GM21447 (cell line): ENCODE results near the gene IRF9.

Source experiments
- ATAC-seq: cut with Tn5 transposase; IDR thresholded peaks from one replicate; pipeline ENCODE4 v1.9.1; 2021; ENCODE audit not compliant: unreplicated experiment

Gene IRF9

DNA sequence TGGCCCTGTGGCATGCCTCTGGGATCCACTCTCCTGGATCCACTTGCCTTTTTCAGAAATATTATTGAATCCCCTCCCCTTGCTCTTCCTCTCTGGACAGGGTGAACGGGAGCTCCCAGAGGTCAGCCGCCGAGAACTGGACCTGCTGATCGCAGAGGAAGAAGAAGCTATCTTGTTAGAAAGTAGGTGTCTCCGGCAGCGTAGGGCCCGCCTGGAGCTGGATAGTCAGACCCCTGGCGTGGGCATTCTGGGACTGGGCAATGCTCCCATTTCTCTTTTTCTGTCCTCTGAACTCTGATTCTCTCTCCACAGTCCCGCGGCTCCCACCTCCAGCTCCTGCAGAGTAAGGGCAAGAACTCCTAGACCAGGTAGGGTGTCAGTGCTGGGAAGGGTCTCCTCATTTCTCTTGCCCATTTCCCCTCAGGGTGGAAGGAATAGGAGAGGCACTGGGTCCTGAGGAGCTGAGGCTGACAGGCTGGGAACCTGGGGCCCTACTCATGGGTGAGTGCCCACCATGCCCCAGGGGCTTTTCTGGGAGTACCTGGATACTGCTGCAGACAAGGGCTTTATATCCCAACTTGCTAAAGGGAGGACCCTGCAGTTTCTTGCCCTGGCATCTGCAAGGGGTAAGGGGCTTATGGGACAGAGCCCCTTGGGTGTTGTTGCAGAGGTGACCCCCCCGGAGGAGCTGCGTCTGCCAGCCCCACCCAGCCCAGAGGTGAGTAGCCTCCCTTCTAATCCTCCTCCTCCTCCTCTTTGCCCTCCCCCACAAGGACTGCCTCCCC, 16.2 kb downstream of the IRF9 start:
- no peak for ATAC-seq

DNA sequence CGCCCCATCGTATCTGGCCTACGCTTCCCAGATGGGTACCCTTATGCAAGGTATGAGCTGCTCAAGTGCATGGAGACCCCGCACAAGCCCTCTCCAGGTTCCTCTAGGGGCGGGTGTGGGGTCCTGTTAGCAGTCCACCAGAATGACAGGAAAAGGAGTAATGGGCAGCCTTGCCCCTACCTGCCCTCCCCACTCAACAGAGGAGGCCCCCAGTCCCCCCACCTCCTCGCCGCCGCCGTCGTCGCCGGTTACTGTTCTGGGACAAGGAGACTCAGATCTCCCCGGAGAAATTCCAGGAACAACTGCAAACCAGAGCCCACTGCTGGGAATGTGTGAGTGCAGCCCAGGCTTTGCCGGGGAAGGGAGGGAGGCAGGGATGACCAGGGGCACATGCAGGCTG, 16.8 kb downstream of the IRF9 start:
- ATAC-seq = no peak

DNA sequence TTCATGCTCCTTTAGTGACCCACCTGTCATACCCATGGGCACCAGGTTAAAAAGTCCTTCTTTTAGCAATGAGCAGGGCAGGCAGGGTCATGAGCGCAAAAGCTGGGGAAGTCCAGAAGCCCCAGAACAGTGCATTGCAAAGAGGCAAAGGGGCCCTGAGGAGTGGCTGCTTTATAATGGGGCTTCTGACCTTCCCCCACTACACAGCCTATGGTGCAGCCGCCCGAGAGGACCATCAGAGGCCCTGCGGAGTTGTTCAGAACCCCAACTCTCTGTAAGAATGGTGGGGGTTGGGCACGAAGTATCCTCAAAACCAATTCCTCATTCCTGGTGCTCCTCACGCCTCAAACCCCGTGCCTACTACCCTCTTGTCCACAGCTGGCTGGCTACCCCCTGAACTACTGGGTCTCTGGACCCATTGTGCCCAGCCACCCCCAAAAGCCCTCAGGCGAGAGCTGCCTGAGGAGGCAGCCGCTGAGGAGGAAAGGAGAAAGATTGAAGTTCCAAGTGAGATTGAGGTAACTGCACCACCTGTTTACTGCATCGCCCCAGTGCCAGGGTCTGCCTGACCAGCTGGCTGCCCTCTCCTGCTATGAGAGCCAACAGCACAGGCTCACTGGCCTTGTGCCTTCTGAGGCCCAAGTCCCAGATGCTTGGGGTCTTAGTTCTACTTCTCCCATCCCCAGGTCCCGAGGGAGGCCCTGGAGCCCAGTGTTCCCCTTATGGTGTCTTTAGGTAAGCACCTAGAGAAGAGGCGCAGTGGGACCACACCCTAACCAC, 17.5 kb downstream of the IRF9 start:
- no peak for ATAC-seq

GRCh38 chr14:24179294-24179960, 18.4 kb downstream of the IRF9 start:
- no peak for ATAC-seq

GRCh38 chr14:24179961-24180796, 19.1 kb downstream of the IRF9 start:
- no peak for ATAC-seq

- ATAC-seq = no peak
Measured at GRCh38 chr14:24181371-24182077, 20.5 kb downstream of the IRF9 start.

GRCh38 chr14:24182110-24182882, 21.2 kb downstream of the IRF9 start:
- ATAC-seq = no peak

DNA sequence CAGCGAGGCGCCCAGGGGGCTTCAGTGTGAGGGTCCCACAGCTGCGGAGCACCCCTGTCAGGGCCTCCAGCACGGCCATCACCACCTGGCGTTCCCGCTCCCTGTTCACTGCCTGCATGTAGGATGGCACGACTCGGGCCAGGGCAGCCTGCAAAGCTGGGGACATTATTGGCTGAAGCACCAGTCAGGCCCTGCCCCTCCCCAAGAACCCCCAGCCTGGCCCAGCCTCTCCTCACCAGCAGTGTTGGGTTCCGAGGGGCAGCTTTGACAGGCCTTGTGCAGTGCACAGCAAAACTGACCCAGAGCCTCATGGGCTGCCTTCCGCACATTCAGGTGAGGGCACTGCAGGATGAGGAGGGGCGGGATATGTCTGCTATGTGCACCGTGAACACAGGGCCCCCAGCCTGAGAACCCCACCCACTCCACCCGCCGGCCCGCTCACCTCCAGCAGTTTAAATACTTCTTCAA, 22.0 kb downstream of the IRF9 start:
- no peak for ATAC-seq

DNA sequence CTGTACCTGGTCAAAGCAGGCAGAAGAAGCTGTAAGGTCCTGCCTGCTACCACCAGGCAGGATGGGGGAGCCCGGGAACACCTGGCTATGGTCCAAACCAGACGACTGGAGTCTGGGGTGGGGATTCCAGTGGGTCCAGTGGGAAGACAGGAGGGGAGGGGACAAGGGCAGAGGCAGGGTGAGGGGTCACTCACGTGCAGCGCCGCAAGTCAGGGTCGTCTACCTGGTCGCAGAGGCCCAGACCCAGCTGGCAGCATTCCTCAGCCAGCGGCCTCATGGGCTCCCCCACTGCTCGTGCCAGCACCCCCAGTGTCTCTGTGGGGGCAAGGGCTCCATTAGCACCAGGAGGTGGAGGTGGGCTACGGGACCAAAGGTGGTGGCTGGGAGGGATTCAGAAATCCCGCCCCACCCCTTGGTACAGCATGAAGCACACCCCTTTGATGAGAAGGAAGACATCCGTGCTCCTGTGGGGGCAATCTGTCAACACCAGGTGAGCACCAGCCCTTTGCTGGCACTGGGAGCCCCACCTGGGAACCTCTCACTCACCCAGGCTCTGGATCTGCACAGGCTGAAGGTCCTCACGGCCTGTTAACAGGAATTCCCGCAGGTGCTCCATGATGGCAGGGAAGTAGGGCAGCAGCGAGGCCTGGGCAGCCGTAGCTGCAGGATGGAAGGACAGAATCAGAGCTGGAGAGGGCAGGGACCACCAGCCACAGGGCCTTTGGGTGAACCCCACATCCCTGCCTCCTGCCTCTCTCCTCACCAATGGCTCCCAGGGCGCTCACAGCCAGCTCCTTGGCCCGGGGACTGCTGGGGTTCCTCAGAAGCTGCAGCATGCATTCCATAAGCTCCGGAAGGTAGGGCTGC, 23.3 kb downstream of the IRF9 start:
- ATAC-seq = no peak

DNA sequence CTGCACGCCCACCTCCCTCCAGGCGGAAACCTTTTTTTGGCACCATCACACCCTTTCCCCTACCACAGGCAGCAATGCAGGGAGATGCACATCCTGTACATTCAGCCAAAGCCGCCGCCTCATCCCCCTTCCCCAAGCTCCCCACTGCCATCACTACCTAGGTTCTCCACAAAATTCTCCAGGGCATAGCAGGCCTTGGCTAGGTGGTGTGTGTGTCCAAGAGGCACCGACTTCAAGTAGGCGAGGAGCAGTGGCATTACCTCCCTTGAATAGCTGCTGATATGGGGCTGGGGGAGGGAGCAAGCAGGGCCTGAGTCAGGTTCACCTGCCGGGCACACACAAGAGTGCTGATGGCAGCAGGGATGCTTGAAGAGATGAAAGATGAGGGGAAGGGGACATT, 24.0 kb downstream of the IRF9 start:
- ATAC-seq = no peak

DNA sequence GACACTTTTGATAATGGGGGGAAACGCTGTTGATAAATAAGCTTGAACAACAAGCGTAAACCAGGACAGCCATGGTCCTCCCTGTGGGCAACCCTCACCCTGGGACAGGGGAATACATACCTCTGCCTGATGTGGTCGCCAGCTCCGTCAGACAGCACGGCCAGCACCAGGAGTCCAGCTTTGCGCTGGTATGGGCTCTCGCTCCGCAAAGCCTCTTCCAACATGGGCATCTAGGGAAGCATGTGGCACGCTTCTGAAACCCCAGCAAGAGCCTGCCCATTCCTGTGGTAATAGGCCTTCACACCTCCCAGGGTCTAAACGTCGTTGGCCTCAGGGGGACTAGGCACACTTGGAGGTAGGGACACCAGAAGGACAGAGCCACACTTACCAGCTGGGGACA, 24.7 kb downstream of the IRF9 start:
- no peak for ATAC-seq

- ATAC-seq = no peak
Measured at GRCh38 chr14:24186831-24187538, 25.9 kb downstream of the IRF9 start.

DNA sequence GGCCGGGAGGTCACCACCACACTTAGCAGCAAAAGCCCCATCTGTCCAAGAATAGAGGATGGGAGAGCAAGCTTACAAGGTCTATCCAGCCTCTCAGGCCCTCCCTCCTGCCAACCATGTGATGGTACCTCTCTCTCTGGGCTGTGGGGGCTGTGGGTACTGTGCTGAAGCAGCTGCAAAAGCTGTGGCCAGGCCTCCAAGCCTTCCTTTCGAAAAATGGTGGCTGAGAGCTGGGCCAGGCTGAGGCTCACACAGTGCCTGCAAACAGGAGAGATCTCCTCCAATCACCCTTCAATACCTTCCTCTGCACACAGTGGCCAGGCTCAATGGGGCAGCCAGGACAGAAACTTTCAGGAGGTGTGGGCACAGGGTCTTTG, 26.5 kb downstream of the IRF9 start:
- no peak for ATAC-seq

- peak; percentile 93 for ATAC-seq
Measured at GRCh38 chr14:24188251-24189058, 27.4 kb downstream of the IRF9 start, which contains the start of gene IPO4. Gene IPO4 (minus strand): TSS chr14:24188816. CDS start chr14:24188787, 29 bp downstream.

DNA sequence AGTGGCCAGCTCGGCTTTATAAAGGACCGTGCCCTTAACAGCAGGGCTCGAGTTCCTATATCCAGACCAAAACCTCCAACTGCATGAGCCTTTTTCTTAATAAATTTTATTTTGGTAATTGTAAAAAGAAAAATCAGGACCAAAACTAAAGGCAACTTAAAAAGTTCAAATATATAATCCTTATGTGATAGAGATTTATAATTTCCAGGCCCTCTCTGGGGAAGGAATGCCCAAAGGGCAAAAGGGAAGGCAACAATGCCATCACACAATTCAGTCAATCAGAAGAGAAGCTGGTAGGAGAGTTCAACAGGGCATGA, 28.0 kb downstream of the IRF9 start:
- ATAC-seq = no peak

- no peak for ATAC-seq
Measured at GRCh38 chr14:24189460-24189859, 28.4 kb downstream of the IRF9 start.

DNA sequence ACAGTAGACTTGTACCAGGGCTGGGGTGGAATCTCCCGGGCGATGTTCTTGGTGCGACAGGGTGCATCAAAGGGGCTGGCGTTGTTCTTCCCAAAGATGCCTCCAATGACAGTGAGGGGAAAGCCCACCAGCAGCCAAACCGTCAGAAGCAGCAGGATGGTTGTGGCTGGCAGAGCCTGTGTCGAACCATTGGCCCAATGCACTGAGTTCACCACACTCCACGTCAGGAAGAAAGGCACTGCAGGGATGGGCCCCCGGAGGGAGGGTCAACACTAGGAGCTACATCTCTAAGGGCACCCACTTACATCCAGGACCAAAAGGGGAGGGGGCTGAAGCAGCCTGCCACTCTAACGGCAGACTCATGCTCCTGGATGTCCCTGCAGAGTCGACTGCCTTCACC, 29.4 kb downstream of the IRF9 start:
- no peak for ATAC-seq
